Uterine smooth muscle cell (primary cell): Measurements from ENCODE around the gene BBS5. TPM values are rescaled to one million over a fixed set of nuclear protein-coding genes. Genes with fewer than 3 reads are reported as not detected.

ENCODE experiments used
- total RNA-seq: library from RNA; depleted of rRNA; stranded (reverse); fragments of >200 nt; gene quantifications from 2 replicates; pipeline ENCODE4 v1.2.3, GENCODE V29; 2014

BBS5 gene
- total RNA-seq: 6.0 and 6.6 TPM in 2 replicates

GRCh38 chr2:169479257-169480078 lies at the start of gene BBS5:
Gene BBS5, plus strand, starts transcription at chr2:169479494. Its CDS starts 60 bp downstream, at chr2:169479554.

GRCh38 chr2:169509298-169509885 lies 30.1 kb downstream of the BBS5 start, which contains the start of gene KLHL41:
Gene KLHL41, plus strand, starts transcription at chr2:169509702. Its CDS starts 77 bp downstream, at chr2:169509779.

Other genes with a start within 250 kb of the BBS5 start
- not detected in 2 replicates for gene LRP2, start 117.0 kb upstream of the BBS5 start, total RNA-seq
- gene KLHL41, start 30.2 kb downstream of the BBS5 start, total RNA-seq: 0.33 and 0.50 TPM in 2 replicates
- gene FASTKD1, start 94.4 kb downstream of the BBS5 start, total RNA-seq: 14.3 and 14.5 TPM in 2 replicates
- 33.3 and 39.9 TPM in 2 replicates for gene PPIG, start 104.9 kb downstream of the BBS5 start, total RNA-seq
- gene CFAP210, start 214.9 kb downstream of the BBS5 start, total RNA-seq: under 0.01 TPM in 1 of 2 replicates, not detected in the other
- 1.5 and 2.2 TPM in 2 replicates for gene PHOSPHO2, start 215.0 kb downstream of the BBS5 start, total RNA-seq